ENCODE measurements around the gene MAP7.
A peak's percentile ranks its signal among the peaks of the same experiment; 100 is the strongest.

The MAP7 gene

DNA sequence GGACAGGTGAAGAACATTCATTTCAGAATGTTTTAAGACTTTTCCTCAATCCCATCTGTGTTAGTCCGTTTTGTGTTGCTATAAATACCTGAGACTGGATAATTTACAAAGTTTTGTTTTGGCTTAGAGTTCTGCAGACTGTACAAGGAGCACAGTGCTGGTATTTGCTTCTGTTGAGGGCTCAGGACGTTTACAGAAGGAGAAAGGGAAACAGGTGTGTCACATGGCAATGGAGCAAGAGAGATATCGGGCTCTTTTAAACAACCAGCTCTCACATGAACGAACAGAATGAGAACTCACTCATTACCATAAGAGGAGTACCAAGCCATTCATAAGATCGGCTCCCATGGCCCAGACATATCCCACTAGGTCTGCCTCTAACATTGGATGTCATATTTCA is 16.7 kb downstream of the MAP7 start:
- peaks cover 8% of the 10 kb centered on the region for H3K27me3 Mint-ChIP-seq
- no peaks in the 10 kb centered on the region for H3K36me3 Mint-ChIP-seq
- H3K4me1 Mint-ChIP-seq, result peaks cover 2% of the 10 kb centered on the region
- DNase-seq, result no peak
- no peak overlapping the region for H3K4me3 Mint-ChIP-seq
- no peaks in the 10 kb centered on the region for H3K9me3 Mint-ChIP-seq
- H3K27ac Mint-ChIP-seq, result no peak overlapping the region
- CTCF ChIA-PET, result no interaction called here

GRCh38 chr6:136532030-136532429 is 18.2 kb downstream of the MAP7 start:
- Mint-ChIP-seq H3K4me1 (peaks cover 5% of the 10 kb centered on the region), H3K27ac (no peak overlapping the region), H3K27me3 (peaks cover 8% of the 10 kb centered on the region), H3K36me3 (no peaks in the 10 kb centered on the region), H3K9me3 (no peaks in the 10 kb centered on the region), H3K4me3 (no peak overlapping the region)
- DNase-seq, result no peak
- CTCF ChIA-PET, result interaction anchor here (1.5 kb wide), 1 partner anchor 15 kb away, joined by 4 read pairs; no protein-coding TSS in a partner anchor

- CTCF ChIA-PET, result no interaction called here
- Mint-ChIP-seq H3K9me3 (no peaks in the 10 kb centered on the region), H3K27ac (no peak overlapping the region), H3K27me3 (peaks cover 14% of the 10 kb centered on the region), H3K36me3 (no peaks in the 10 kb centered on the region), H3K4me1 (peaks cover 15% of the 10 kb centered on the region), H3K4me3 (no peak overlapping the region)
- no peak for DNase-seq
Observed at GRCh38 chr6:136529710-136530109, 20.5 kb downstream of the MAP7 start.

GRCh38 chr6:136528477-136528876 is 21.7 kb downstream of the MAP7 start:
- H3K27me3 Mint-ChIP-seq, result peaks cover 10% of the 10 kb centered on the region
- H3K9me3 Mint-ChIP-seq, result no peaks in the 10 kb centered on the region
- H3K36me3 Mint-ChIP-seq, result no peaks in the 10 kb centered on the region
- peaks cover 15% of the 10 kb centered on the region for H3K4me1 Mint-ChIP-seq
- CTCF ChIA-PET, result interaction anchor here (1.2 kb wide), 1 partner anchor 115 kb away, joined by 3 read pairs; no protein-coding TSS in a partner anchor
- DNase-seq, result no peak
- no peak overlapping the region for H3K27ac Mint-ChIP-seq
- H3K4me3 Mint-ChIP-seq, result no peak overlapping the region

DNA sequence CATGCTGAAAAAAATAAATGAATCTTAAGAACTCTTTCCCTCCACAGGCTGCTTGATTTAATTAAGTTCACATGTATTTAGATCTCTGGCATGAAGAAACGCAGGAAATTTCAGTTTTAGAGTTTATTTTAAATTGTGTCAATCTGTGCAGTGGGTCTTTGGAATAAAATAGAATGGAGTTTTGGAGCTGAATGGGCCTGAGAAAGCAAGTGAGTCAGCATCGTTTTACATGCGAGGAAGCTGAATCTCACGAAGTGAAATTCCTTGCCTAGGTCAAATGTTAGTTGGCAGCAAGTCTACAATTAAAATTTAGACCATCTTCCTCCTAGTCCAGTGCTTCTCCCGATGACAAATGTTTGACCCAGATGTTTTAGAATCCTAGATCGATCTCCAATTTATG is 22.4 kb downstream of the MAP7 start:
- CTCF ChIA-PET, result interaction anchor here (1.2 kb wide), 1 partner anchor 116 kb away, joined by 3 read pairs; no protein-coding TSS in a partner anchor
- no peak overlapping the region for H3K27ac Mint-ChIP-seq
- H3K4me3 Mint-ChIP-seq, result no peak overlapping the region
- H3K9me3 Mint-ChIP-seq, result no peaks in the 10 kb centered on the region
- no peak for DNase-seq
- H3K4me1 Mint-ChIP-seq, result peaks cover 15% of the 10 kb centered on the region
- H3K36me3 Mint-ChIP-seq, result no peaks in the 10 kb centered on the region
- peaks cover 10% of the 10 kb centered on the region for H3K27me3 Mint-ChIP-seq

DNA sequence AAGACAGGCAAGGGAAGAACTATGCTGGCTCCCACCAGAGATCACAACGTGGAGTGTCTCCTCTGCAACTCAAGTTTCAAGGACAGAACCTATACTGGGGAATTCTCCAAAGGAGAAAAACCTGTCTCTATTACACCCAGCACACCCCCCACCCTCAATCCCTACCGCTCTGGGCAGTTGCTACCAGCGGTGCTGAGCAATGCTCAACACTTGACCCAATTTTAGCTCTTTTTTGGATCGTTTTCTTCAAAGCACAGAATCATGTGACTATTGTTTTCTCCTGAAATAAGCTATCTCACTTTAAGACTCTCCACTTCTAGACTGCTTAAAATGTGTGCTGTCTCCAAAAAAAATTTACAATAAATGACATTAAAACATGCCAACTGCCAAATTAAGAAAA is 23.3 kb downstream of the MAP7 start:
- CTCF ChIA-PET, result interaction anchor here (1.7 to 2.2 kb wide), 4 partner anchors 9 to 24 kb away, joined by 4 to 10 read pairs (median 4); partner anchors contain the start of gene MAP7
- Mint-ChIP-seq H3K9me3 (no peaks in the 10 kb centered on the region), H3K4me3 (no peak overlapping the region), H3K27me3 (peaks cover 10% of the 10 kb centered on the region), H3K36me3 (no peaks in the 10 kb centered on the region), H3K4me1 (peaks cover 15% of the 10 kb centered on the region), H3K27ac (no peak overlapping the region)
- DNase-seq, result no peak

GRCh38 chr6:136526196-136526930 is 23.9 kb downstream of the MAP7 start:
- CTCF ChIA-PET, result interaction anchor here (0.7 to 2.2 kb wide), 12 partner anchors 9 to 1076 kb away, joined by 3 to 10 read pairs (median 4); partner anchors contain the start of gene MAP7
- Mint-ChIP-seq H3K27ac (no peak overlapping the region), H3K4me1 (peaks cover 15% of the 10 kb centered on the region), H3K27me3 (peaks cover 10% of the 10 kb centered on the region), H3K4me3 (no peak overlapping the region), H3K36me3 (no peaks in the 10 kb centered on the region), H3K9me3 (no peaks in the 10 kb centered on the region)
- peak; percentile 63 for DNase-seq

DNA sequence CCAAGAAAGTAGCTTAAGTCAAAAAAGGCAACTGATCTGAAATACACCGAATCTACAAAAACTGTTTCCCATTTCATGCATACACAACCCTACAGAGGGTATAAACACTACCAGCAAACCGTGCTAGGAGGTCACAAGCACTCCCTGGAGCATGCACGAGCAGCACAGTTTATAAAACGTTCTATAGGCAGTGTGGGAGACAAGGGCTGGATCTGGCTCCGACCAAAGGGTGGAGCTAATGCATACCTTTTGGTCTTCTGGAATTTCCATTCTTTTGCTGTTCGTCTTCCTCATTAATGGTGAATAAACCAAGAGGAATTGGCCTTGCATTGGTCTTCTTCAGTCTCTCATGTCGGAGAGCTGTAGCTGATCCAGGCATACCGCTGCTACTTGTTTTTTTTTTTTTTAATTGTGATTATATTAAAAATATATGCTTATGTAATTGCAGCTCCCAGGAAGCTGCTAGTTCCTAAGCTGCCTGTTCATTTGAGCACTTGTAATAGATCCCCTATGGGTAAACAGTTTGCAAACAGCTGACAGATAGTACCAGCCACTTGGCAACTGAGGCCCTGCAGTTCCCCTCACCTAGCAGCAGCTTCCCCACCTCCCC is 24.5 kb downstream of the MAP7 start:
- Mint-ChIP-seq H3K4me1 (peaks cover 15% of the 10 kb centered on the region), H3K4me3 (no peak overlapping the region), H3K36me3 (no peaks in the 10 kb centered on the region), H3K27ac (no peak overlapping the region), H3K9me3 (no peaks in the 10 kb centered on the region), H3K27me3 (peaks cover 12% of the 10 kb centered on the region)
- CTCF ChIA-PET, result interaction anchor here (0.7 to 2.2 kb wide), 13 partner anchors 8 to 1075 kb away, joined by 3 to 10 read pairs (median 4); partner anchors contain the start of gene MAP7
- DNase-seq, result no peak

DNA sequence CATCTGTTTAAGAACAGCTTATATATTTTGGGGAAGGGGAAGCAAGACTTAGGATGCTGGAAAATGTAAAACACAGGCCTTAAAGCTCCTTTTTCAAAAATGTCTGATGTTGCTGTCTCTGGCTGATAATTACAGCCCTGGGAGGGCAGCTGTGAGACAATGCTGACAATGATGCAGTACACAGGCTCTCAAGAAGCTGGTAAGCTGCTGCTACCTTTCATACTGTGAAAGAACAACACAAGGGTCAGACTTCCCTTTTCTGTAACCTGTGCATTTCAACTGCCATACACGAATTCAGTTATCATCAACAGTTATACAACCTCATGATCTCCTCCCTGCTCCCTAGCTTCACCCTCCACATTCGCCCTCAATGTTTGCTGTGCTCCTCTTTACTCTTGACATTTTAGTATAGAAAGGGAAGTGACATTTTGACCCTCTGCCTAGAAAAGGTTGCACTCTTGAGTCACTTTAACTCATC is 25.2 kb downstream of the MAP7 start:
- Mint-ChIP-seq H3K27ac (no peak overlapping the region), H3K27me3 (peaks cover 17% of the 10 kb centered on the region), H3K9me3 (no peaks in the 10 kb centered on the region), H3K4me1 (peaks cover 15% of the 10 kb centered on the region), H3K4me3 (no peak overlapping the region), H3K36me3 (no peaks in the 10 kb centered on the region)
- DNase-seq, result no peak
- CTCF ChIA-PET, result interaction anchor here (1.2 to 1.8 kb wide), 3 partner anchors 17 to 207 kb away, joined by 3 to 7 read pairs (median 4); no protein-coding TSS in a partner anchor

DNA sequence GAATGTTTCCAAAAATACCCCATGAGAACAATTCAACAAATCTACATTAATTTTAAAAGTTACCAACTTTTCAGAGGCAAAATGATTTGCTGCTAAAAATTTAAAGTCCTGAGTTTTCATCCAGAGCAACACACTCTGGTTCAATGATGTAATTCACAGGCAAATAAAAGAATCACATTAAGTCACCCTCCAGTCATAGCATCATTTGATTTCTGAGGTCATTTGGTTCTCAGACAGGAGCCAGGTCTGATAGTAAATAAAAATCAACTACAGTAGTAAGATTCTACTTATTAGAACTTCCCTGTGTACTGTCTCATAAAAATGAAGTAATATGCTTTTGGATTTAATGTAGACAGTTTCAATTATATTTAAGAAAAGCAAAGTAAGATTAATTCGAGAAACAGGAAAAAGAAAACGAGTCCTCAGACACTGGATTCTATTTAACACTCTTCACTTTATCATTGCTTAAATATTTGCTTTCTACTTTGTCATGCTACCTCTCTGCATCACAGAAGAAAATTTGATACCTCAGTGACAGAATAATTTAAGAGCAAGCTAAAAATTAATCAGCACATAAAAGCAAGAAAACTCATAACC is 25.8 kb downstream of the MAP7 start:
- no peak overlapping the region for H3K27ac Mint-ChIP-seq

DNA sequence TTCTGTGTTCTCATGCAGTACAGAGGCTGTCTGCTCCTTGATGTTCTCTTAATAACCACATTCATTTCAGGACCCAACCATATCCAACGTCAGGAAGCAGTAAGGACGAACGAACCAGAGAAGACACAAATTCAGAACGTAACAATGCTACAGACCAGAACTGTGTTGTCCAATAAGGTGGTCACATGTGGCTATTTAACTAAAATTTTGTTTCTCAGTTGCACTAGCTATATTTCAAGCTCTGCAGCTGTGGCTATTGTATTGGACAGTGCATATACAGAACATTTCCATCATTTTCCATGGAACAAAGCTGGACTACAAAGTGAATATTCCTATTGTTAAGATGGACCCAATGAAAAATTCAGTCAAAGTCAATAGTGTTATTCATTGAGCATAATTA is 27.0 kb downstream of the MAP7 start:
- no peak for DNase-seq
- H3K27ac Mint-ChIP-seq, result no peak overlapping the region
- CTCF ChIA-PET, result no interaction called here
- no peaks in the 10 kb centered on the region for H3K9me3 Mint-ChIP-seq
- H3K36me3 Mint-ChIP-seq, result no peaks in the 10 kb centered on the region
- no peak overlapping the region for H3K4me3 Mint-ChIP-seq
- peaks cover 15% of the 10 kb centered on the region for H3K4me1 Mint-ChIP-seq
- peaks cover 19% of the 10 kb centered on the region for H3K27me3 Mint-ChIP-seq

More for the DNA sequence above, 25.8 kb downstream of the MAP7 start:
- Mint-ChIP-seq H3K9me3 (no peaks in the 10 kb centered on the region), H3K27me3 (peaks cover 19% of the 10 kb centered on the region), H3K4me3 (no peak overlapping the region), H3K36me3 (no peaks in the 10 kb centered on the region), H3K4me1 (peaks cover 15% of the 10 kb centered on the region)
- CTCF ChIA-PET, result interaction anchor here (1.4 kb wide), 1 partner anchor 22 kb away, joined by 7 read pairs; no protein-coding TSS in a partner anchor
- DNase-seq, result no peak

DNA sequence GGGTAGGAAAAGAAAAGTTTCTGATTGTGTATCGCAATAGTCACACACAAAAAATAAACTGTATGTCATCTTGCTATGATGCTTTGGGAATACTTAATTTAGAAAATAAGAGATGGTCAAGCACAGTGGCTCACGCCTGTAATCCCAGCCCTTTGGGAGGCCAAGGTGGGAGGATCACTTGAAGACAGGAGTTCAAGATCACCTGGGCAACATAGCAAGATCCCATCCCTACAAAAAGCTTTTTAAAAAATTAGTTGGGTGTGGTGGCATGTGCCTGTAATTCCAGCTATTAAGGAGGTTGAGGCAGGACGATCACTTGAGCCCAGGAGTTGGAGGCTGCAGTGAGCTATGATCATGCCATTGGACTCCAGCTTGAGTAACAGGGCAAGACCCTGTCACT is 27.6 kb downstream of the MAP7 start:
- H3K9me3 Mint-ChIP-seq, result no peaks in the 10 kb centered on the region
- peaks cover 19% of the 10 kb centered on the region for H3K27me3 Mint-ChIP-seq
- H3K4me1 Mint-ChIP-seq, result peaks cover 15% of the 10 kb centered on the region
- H3K36me3 Mint-ChIP-seq, result no peaks in the 10 kb centered on the region
- CTCF ChIA-PET, result no interaction called here
- H3K4me3 Mint-ChIP-seq, result no peak overlapping the region
- DNase-seq, result no peak
- H3K27ac Mint-ChIP-seq, result no peak overlapping the region

DNA sequence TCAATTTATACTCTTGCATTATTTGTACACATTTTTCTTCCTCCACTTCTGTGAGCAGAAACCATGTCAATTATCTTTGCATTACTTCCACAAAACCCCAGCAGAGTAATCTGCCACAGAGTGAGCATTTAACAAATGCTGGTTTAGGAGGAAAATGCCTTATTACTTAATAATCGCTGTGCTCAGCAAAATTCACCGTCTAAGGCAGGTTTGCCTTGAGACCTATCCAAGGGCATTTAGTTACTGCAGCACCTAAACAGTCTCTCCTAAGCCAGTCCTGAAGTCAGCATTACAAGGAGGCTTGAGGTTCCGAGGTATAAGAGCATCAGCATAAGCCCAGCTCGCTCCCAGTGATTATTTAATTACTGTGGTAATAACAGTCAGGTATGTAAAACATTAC is 28.3 kb downstream of the MAP7 start:
- Mint-ChIP-seq H3K9me3 (no peaks in the 10 kb centered on the region), H3K27me3 (peaks cover 19% of the 10 kb centered on the region), H3K27ac (no peak overlapping the region), H3K4me1 (peaks cover 11% of the 10 kb centered on the region), H3K36me3 (no peaks in the 10 kb centered on the region), H3K4me3 (no peak overlapping the region)
- CTCF ChIA-PET, result no interaction called here
- DNase-seq, result no peak

DNA sequence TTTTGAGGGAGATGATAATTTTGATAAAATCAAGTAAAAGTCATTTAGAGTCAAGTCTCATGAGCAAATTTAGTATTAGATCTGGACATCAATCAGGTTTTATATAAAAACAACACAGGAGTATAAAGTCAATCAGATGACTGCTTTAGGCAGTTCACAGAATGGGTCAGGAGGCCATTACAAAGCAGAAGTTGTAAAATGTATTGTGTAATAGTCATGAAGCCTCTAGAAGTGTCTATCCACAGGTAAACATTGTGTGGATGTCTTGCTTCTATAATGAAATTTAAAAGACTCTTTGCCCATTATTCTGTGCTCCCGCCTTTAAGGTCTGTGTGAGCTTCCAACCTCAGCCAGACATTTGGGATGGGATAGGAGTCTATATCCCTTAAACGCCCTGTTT is 28.8 kb downstream of the MAP7 start:
- Mint-ChIP-seq H3K4me3 (no peak overlapping the region), H3K36me3 (no peaks in the 10 kb centered on the region), H3K9me3 (no peaks in the 10 kb centered on the region), H3K27me3 (peaks cover 15% of the 10 kb centered on the region), H3K27ac (no peak overlapping the region), H3K4me1 (peaks cover 6% of the 10 kb centered on the region)
- CTCF ChIA-PET, result no interaction called here
- DNase-seq, result no peak

Data from activated naive CD4-positive, alpha-beta T cell treated with anti-CD3 and anti-CD28 coated beads, Interleukin-2, amount 10 ng/mL, durations not matched to agents 7 days and 5 days (primary cell).